CD1c-positive myeloid dendritic cell (primary cell): ENCODE data around the gene MPP7.

Source experiments
- DNase-seq: peaks from one replicate; pipeline ENCODE4 v3.0.0-alpha.2; 2016; ENCODE audit errors: extremely low spot score

Gene MPP7

GRCh38 chr10:28269842-28270456 is 32.9 kb downstream of the MPP7 start:
- DNase-seq, result no peak

- DNase-seq, result no peak
These were observed 36.2 kb downstream of the MPP7 start for GRCh38 chr10:28266449-28267224.

GRCh38 chr10:28263136-28263857 is 39.6 kb downstream of the MPP7 start:
- DNase-seq, result no peak

GRCh38 chr10:28256776-28257175 is 46.1 kb downstream of the MPP7 start:
- DNase-seq, result no peak

GRCh38 chr10:28254290-28254985 is 48.4 kb downstream of the MPP7 start:
- no peak for DNase-seq

GRCh38 chr10:28253169-28253785 is 49.6 kb downstream of the MPP7 start:
- DNase-seq, result peak; percentile 51
